Neural crest cell (in vitro differentiated cells): ENCODE measurements around the gene RMDN3. TPM values are rescaled to one million over a fixed set of nuclear protein-coding genes. Genes with fewer than 3 reads are reported as not detected.
A peak's percentile ranks its signal among the peaks of the same experiment; 100 is the strongest.

Experiments
- DNase-seq: peaks from one replicate; pipeline ENCODE4 v3.0.0; 2021; ENCODE audit warnings: low read depth, mixed read lengths, low spot score
- H3K27ac Mint-ChIP-seq: one replicate; pipeline ENCODE4 v1.8.0; 2021; ENCODE audit warnings: mild to moderate bottlenecking, mixed read lengths; ENCODE audit not compliant: unreplicated experiment
- H3K27me3 Mint-ChIP-seq: 2 replicates; pipeline ENCODE4 v1.8.0; 2021; ENCODE audit warnings: low read depth, mild to moderate bottlenecking, mixed read lengths
- H3K36me3 Mint-ChIP-seq: 2 replicates; pipeline ENCODE4 v1.8.0; 2021; ENCODE audit warnings: low read depth, mild to moderate bottlenecking, mixed read lengths
- H3K4me1 Mint-ChIP-seq: 2 replicates; pipeline ENCODE4 v1.8.0; 2021; ENCODE audit warnings: mixed read lengths
- H3K4me3 Mint-ChIP-seq: one replicate; pipeline ENCODE4 v1.8.0; 2021; ENCODE audit warnings: mild to moderate bottlenecking, mixed read lengths
- H3K9me3 Mint-ChIP-seq: 2 replicates; pipeline ENCODE4 v1.8.0; 2021; ENCODE audit warnings: mixed read lengths
- total RNA-seq: library from RNA; stranded (reverse); gene quantifications from 2 replicates; pipeline ENCODE4 v1.2.1, GENCODE V29; 2021
- TF ChIP-seq, protein P1 (sequence below): fragments of 200-600 bp; sonication (generic); conservative IDR thresholded peaks from 2 replicates; pipeline ENCODE4 v1.5.0; 2021; ENCODE audit warnings: antibody characterized with exemption, mild to moderate bottlenecking

Gene RMDN3
- total RNA-seq, 1 donor from 2014 or later, result 32.2 TPM

DNA sequence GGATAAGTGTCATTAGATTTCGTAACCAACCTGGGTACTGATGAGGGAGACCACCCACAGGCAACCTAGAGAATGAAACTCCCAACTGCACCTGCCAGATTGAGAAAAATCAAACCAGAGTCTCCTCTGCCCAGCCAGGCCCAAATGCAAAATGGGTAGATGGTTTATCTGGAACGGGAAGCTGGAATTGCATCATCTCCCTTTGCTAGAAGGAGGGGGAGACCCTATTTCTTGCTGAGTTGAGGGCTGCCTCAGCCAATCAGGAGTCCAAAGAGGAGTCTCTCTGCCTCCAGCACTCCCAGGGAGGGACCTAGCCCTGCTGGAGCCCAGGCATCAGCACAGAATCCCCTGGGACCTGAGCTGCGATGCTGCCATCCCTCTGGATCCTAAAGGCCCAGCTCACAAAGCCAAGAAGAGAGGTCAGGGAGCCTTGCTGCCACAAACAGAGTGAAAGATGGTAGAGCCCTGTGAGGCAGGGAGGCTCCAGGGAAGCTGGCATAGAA is 8.1 kb downstream of the RMDN3 start:
- Mint-ChIP-seq H3K4me3 (peak overlapping the region; percentile 39), H3K4me1 (peaks cover 28% of the 10 kb centered on the region), H3K27me3 (no peaks in the 10 kb centered on the region)

DNA sequence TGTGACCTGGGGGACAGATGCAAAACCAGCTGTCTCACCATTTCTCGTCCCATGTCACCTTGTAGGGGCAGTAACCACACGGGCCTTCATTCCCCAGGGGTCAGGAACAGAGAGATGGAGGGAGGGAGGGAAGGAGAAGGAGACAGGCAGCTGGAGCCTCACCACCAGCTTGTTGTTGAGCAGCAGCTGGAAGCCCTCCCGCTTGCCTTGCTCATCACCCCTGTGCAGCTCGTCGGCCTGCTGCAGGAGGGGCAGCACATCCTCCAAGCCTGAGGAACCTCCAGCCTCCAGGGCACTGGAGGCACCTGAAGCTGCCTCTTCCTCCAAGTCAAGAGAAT is 10.3 kb downstream of the RMDN3 start:
- Mint-ChIP-seq H3K36me3 (peaks cover 10% of the 10 kb centered on the region), H3K9me3 (no peaks in the 10 kb centered on the region), H3K4me3 (peak overlapping the region; percentile 69), H3K27me3 (no peaks in the 10 kb centered on the region), H3K27ac (peak overlapping the region; percentile 81), H3K4me1 (peaks cover 28% of the 10 kb centered on the region)
- DNase-seq, result no peak
- TF ChIP-seq, protein P1, sequence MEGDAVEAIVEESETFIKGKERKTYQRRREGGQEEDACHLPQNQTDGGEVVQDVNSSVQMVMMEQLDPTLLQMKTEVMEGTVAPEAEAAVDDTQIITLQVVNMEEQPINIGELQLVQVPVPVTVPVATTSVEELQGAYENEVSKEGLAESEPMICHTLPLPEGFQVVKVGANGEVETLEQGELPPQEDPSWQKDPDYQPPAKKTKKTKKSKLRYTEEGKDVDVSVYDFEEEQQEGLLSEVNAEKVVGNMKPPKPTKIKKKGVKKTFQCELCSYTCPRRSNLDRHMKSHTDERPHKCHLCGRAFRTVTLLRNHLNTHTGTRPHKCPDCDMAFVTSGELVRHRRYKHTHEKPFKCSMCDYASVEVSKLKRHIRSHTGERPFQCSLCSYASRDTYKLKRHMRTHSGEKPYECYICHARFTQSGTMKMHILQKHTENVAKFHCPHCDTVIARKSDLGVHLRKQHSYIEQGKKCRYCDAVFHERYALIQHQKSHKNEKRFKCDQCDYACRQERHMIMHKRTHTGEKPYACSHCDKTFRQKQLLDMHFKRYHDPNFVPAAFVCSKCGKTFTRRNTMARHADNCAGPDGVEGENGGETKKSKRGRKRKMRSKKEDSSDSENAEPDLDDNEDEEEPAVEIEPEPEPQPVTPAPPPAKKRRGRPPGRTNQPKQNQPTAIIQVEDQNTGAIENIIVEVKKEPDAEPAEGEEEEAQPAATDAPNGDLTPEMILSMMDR, result no peak

More for the DNA sequence above, 8.1 kb downstream of the RMDN3 start:
- Mint-ChIP-seq H3K9me3 (no peaks in the 10 kb centered on the region), H3K36me3 (peaks cover 10% of the 10 kb centered on the region), H3K27ac (peak overlapping the region; percentile 81)
- TF ChIP-seq, protein P1, result no peak
- no peak for DNase-seq

DNA sequence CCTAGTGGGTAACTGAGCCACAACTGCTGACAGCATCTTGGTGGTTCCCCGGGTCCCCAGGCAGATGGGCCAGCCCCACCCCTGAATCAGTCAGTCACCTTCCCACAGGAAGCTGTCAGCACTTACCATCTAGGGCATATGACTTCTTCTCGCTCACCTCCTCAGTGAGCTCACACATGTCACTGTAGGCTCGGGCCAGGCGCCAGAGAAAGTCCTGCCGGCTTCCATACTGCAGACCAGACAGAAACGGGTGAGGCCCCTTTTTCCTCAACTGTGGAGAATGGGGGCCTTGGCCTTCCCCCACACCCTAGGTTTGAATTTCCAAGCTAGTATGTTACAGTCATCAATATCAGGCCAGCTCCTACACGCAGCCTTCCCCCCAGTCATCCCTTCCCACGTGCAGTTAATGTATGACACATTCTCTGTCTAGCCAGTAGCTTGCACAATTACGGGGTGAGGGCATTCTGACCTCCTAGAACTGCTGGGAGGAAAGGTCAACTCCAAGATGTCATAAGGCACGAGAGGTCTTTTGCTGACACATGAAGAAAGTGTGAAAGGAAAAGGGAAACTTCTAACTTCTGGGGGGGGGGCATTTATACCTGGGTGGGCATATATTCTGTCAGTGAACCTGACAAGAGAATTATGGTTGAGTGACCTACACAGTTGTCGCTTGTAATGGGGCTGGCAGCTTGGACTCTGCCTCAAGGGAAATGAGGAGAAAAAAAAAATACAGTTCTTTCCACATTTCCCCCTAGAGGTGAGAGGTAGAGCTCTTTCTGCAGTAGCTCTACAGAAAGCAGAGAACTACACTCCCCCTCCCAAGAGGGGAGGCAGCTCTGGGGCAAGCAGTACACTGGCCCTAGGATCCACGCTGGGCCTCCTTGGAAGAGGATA is 10.9 kb downstream of the RMDN3 start:
- H3K36me3 Mint-ChIP-seq, result peaks cover 7% of the 10 kb centered on the region
- DNase-seq, result no peak
- TF ChIP-seq, protein P1, result no peak
- no peaks in the 10 kb centered on the region for H3K27me3 Mint-ChIP-seq
- H3K27ac Mint-ChIP-seq, result peak overlapping the region; percentile 81
- H3K4me1 Mint-ChIP-seq, result peaks cover 28% of the 10 kb centered on the region
- H3K4me3 Mint-ChIP-seq, result peak overlapping the region; percentile 69
- no peaks in the 10 kb centered on the region for H3K9me3 Mint-ChIP-seq

DNA sequence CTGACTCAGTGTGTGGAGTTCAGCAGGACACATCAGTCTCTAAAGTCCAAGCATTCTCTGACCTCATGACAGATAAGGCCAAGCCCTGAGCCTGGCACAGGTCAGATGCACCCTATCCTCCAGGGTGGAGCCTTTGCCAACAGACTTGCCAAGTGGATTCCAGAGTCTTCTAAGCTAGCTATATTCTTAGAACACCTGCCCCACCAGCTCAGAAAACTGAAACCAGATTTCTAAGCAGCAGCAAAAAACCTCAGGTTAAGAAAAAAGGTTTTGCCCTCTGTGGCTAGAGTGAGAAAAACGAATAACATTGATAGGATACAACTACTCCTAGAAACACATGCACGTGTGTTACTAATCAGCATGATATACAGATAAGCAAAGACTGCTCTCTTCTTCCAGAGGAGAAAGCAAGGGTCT is 11.6 kb downstream of the RMDN3 start:
- TF ChIP-seq, protein P1, result no peak
- Mint-ChIP-seq H3K4me1 (peaks cover 28% of the 10 kb centered on the region), H3K27ac (no peak overlapping the region), H3K4me3 (peak overlapping the region; percentile 69), H3K27me3 (no peaks in the 10 kb centered on the region), H3K36me3 (peaks cover 7% of the 10 kb centered on the region), H3K9me3 (no peaks in the 10 kb centered on the region)
- no peak for DNase-seq

DNA sequence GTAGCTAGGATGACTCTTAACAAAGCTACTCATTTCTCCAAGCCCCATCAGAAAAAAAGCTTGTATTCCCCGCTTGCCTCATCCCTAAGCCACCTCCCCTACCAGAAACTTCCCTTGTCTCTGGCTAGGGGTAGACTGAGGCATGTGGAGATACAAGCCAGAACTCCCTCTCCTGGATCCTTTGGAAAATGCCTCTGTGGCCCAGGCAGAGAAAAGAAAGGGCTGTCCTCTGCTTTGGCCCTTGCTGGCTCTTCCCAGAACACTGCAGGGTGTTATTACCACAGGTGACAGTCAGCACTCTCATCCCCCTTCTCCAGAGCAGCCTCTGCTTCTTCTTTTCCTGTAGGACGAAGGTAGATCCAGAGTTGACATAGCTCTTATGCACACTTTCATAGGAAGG is 15.2 kb downstream of the RMDN3 start:
- H3K36me3 Mint-ChIP-seq, result peaks cover 5% of the 10 kb centered on the region
- H3K4me3 Mint-ChIP-seq, result no peak overlapping the region
- TF ChIP-seq, protein P1, result no peak
- H3K27ac Mint-ChIP-seq, result no peak overlapping the region
- peaks cover 13% of the 10 kb centered on the region for H3K4me1 Mint-ChIP-seq
- H3K9me3 Mint-ChIP-seq, result no peaks in the 10 kb centered on the region
- H3K27me3 Mint-ChIP-seq, result no peaks in the 10 kb centered on the region
- no peak for DNase-seq
